ENCODE results near the gene ZNF423.

Gene ZNF423

DNA sequence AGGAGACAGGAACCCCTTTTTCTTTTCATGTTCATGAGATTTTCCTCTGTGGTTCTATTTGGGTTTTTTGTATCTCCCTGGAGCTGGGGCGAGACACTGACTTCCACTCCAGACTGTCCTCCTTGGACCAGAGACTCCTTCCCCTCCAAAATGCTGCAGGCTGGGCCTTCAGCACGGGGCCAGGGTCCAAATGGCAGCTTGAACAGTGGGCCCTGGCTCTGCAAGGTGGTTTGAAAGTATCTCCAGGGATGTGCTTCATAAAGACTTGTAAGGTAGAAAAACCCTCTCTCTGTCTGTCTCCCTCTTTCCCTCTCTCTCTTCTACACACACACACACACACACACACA is 236.1 kb downstream of the ZNF423 start:
- no peak for DNase-seq (ENCODE audit: low read depth, low spot score)
- no peak overlapping the region for H3K27ac ChIP-seq

DNA sequence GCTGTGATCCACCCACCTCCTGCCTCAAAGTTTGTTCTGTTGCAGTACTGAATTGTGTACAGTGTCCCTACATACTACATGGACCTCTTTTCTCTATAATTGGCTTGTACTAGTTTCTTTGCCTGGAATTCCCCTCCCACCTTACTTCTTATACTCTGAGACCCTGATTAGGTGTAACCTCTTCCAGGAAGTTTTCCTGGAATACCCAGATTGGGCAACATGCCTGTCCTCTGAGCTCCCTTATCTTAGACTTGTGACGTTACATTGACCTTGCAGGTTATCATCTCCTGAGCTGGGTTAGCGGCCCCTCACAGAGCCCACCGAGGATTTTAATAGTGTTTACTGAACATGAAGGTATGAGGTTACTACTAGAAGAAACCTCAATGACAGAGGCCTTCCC is 237.0 kb downstream of the ZNF423 start:
- DNase-seq (ENCODE audit: low read depth, low spot score), result no peak
- H3K27ac ChIP-seq, result no peak overlapping the region

- DNase-seq (ENCODE audit: low read depth, low spot score), result no peak
- no peak overlapping the region for H3K27ac ChIP-seq
Observed at GRCh38 chr16:49617710-49618330, 238.1 kb downstream of the ZNF423 start.

- no peak for DNase-seq (ENCODE audit: low read depth, low spot score)
- no peak overlapping the region for H3K27ac ChIP-seq
Observed at GRCh38 chr16:49617016-49617629, 238.8 kb downstream of the ZNF423 start.

GRCh38 chr16:49615576-49615975 is 240.3 kb downstream of the ZNF423 start:
- no peak overlapping the region for H3K27ac ChIP-seq
- DNase-seq (ENCODE audit: low read depth, low spot score), result no peak

DNA sequence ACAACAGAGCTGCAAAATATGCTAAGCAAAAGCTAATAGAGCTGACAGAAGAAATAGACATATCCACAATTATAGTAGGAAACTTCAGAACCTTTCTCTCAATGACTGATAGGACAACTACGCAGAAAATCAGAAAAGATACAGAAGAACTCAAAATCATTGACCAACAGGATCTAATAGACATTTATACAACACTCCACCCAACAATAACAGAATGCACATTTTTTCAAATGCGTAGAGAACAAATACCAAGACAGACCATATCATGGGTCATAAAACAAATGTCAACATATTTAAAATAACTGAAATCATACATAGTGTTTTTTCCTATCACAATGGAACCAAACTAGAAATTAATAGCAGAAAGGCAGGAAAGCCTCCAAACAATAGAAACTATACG is 244.9 kb downstream of the ZNF423 start:
- no peak for DNase-seq (ENCODE audit: low read depth, low spot score)
- no peak overlapping the region for H3K27ac ChIP-seq

GRCh38 chr16:49608779-49609178 is 247.1 kb downstream of the ZNF423 start:
- no peak for DNase-seq (ENCODE audit: low read depth, low spot score)
- H3K27ac ChIP-seq, result no peak overlapping the region

DNA sequence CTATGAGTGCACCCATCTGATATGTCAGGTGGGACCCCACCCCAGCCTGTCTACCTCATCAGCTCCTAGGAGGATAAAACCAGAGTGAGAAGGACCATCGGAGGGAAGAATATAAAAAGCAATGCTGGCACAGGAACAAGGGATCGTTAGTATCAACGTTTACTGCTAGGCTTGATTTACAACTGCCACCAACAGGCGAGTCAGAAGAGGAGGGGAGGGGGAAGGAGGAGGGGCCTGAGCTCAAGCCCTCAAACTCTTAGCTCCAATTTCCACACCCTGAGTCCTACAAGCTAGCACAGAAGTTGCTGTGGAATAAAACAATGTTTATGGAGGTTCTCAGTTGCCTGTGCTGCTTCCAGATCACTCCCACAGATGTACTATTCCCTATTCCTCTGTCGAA is 247.8 kb downstream of the ZNF423 start:
- DNase-seq (ENCODE audit: low read depth, low spot score), result no peak
- H3K27ac ChIP-seq, result no peak overlapping the region

GRCh38 chr16:49605536-49606254 is 250.2 kb downstream of the ZNF423 start:
- H3K27ac ChIP-seq, result no peak overlapping the region
- no peak for DNase-seq (ENCODE audit: low read depth, low spot score)

- DNase-seq (ENCODE audit: low read depth, low spot score), result no peak
- H3K27ac ChIP-seq, result no peak overlapping the region
Observed at GRCh38 chr16:49604602-49605001, 251.3 kb downstream of the ZNF423 start.

DNA sequence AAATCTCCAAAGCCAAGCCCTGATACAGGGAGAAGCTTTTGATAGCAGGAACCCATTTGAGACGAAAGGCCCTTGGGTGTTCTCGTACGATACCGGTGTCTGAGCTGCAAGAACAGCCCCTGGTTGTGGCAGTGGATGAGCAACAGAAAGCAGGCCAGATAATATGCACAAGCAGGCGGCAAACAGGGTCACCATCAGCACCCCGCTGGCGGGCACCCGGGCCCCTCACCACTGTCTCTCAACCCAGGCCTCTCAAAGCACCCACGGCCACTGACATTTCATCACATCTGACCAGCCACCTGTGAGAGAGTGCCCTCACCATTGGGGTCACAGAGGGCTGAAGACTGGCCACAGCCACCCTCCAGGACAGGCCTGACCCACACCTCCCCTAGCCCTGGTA is 252.0 kb downstream of the ZNF423 start:
- no peak overlapping the region for H3K27ac ChIP-seq
- no peak for DNase-seq (ENCODE audit: low read depth, low spot score)

- H3K27ac ChIP-seq, result no peak overlapping the region
- DNase-seq (ENCODE audit: low read depth, low spot score), result no peak
Observed at GRCh38 chr16:49602976-49603310, 253.0 kb downstream of the ZNF423 start.

- H3K27ac ChIP-seq, result no peak overlapping the region
- DNase-seq (ENCODE audit: low read depth, low spot score), result no peak
Observed at GRCh38 chr16:49602201-49602975, 253.5 kb downstream of the ZNF423 start.

DNA sequence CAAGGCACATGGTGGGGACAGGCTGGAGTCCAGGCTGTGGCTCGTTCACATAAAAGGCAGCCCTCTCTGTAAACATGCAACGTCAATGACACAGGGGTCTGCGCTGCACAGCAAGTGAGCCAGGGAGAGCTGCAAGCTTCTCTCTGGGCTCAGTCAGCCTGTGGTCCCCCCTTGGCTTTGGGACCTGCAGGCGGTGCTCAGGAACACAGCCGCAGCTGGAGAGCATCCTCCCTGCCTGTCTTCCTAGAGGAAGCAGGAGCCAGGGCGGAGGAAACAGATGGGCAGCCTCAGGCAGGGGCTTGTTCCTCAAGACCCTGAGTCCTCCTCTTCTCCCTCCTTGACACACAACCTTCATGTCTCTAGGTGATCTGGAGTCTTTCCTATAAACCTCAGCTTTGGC is 254.3 kb downstream of the ZNF423 start:
- DNase-seq (ENCODE audit: low read depth, low spot score), result no peak
- H3K27ac ChIP-seq, result no peak overlapping the region

DNA sequence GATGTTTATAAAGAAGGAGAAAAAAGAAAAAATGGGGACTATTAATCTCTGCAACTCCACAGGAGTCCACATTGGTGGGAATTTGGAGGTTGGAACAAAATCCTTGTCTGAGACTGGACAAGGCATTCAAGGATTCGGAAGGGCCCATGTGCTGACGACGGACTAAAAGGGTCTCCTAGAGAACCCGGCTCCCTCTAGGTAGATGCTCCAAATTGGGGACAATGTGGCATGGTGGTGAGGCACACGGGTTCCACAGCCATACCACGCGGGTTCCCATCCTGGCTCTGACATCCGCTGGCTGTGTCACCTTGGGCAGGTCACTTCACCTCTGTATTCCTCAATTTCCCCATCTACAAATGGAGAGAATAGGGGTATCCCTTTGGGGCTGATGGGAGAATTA is 254.9 kb downstream of the ZNF423 start:
- no peak overlapping the region for H3K27ac ChIP-seq

DNA sequence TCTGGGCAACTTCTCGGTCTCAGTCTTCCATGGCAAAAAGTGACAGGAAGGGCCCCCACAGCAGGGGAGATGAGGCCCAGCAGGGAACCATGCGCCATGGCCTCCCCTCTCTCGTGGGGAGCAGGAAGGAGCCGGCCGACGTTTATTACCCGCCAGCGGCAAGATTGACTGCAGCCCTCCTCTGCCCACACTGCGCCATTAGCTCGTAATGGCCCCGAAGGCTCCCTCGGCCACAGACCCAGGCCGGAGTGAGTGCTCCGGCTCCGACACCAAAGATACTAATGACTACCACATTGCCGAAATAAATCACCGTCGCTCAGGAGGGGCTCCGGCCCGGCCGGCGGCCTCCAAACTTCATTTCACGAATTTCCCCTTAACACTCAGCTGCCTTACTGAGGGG is 255.4 kb downstream of the ZNF423 start:
- H3K27ac ChIP-seq, result no peak overlapping the region
- no peak for DNase-seq (ENCODE audit: low read depth, low spot score)

More for the DNA sequence above, 254.9 kb downstream of the ZNF423 start:
- no peak for DNase-seq (ENCODE audit: low read depth, low spot score)

- no peak for DNase-seq (ENCODE audit: low read depth, low spot score)
- H3K27ac ChIP-seq, result no peak overlapping the region
Observed at GRCh38 chr16:49599704-49600103, 256.2 kb downstream of the ZNF423 start.

DNA sequence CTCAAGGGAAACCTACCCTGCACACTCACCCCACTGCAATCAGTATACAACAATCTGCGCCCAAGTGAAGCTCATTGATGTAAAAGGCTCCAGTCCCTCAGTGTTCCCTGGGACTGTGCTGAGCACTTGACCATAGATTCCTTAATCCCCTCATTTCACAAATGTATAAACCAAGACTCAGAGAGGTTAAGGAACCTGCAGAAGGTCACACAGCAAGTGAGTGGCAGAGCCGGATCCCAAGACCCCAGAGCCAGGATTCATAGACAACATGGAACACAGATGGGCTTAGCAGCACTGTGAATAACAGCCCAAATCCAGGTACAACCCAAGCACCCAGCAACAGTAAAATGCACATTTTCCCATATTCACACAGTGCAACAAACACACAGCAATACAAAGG is 256.6 kb downstream of the ZNF423 start:
- DNase-seq (ENCODE audit: low read depth, low spot score), result no peak
- H3K27ac ChIP-seq, result no peak overlapping the region

GRCh38 chr16:49598383-49599170 is 257.3 kb downstream of the ZNF423 start:
- H3K27ac ChIP-seq, result no peak overlapping the region
- no peak for DNase-seq (ENCODE audit: low read depth, low spot score)

DNA sequence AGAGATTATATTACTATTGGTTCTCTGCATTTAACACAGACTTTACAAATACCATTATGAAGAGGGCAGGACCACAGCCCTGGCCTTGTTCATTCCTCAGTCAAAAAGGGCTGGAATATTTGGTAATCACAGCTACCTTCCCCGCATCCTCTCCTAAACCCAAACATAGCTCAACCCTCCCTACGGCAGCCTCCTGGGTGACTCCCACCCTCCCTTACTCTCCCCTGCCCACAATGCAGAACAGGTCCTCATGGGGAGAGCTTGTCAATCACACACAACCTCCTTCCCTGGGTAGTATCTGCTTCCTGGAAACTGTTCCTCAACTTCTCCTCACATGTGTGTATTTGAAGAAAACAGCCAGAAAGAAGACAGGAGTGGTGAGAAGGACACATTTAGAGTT is 258.1 kb downstream of the ZNF423 start:
- no peak for DNase-seq (ENCODE audit: low read depth, low spot score)
- no peak overlapping the region for H3K27ac ChIP-seq

Data from epithelial cell of prostate (primary cell).